SH-SY5Y (cell line): ENCODE results near the gene EML2.

Source experiments
- GATA2 ChIP-seq: IDR thresholded peaks from 2 replicates; pipeline ENCODE4 v1.6.1; 2011; ENCODE audit warnings: mild to moderate bottlenecking, low read depth, low read length
- GATA3 ChIP-seq: IDR thresholded peaks from 2 replicates; pipeline ENCODE4 v1.6.1; 2011; ENCODE audit warnings: low read depth, mild to moderate bottlenecking, low read length, moderate library complexity

DNA sequence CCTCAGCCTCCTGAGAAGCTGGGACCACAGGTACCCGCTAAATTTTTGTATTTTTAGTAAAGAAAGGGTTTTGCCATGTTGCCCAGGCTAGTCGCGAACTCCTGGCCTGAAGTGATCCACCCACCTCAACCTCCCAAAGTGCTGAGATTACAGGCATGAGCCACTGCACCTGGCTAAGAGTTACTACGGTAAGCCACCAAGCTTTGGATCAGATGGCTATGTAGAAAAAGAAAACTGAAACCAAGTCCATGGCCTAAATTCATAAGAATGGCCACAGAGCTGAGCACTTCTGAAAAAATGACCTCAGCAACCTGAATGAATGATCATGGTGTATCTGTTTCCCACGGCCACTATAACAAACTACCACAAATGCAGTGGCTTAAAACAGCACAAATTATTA, 64.0 kb downstream of the EML2 start:
- TF ChIP-seq GATA2 (no peak), GATA3 (no peak)
